Tibial nerve (tissue), 4 donors: ENCODE results near the gene ANAPC16.

ENCODE experiments used
- EP300 ChIP-seq, 2 donors: sonication (generic); formaldehyde crosslinking; IDR thresholded peaks; one replicate each; pipeline ENCODE4 v1.6.1; 2017; ENCODE audit warnings: antibody characterized with exemption in 2 of 2, mild to moderate bottlenecking in 1 of 2
- POLR2A ChIP-seq, 2 donors: fragments of 450-650 bp; IDR thresholded peaks; one replicate each; pipeline ENCODE4 v1.6.1; 2017; ENCODE audit warnings: antibody characterized with exemption in 2 of 2, mild to moderate bottlenecking in 2 of 2, moderate library complexity in 2 of 2
- TF ChIP-seq, protein P1 (sequence below), 5 experiments: fragments of 200-600 bp in 3 of 5; fragments of 450-650 bp in 2 of 5; sonication (generic) in 3 of 5; IDR thresholded peaks; one replicate each; pipeline ENCODE4 v1.5.1; 2016 to 2019; ENCODE audit warnings: antibody characterized with exemption in 5 of 5, mild to moderate bottlenecking in 3 of 5, moderate library complexity in 2 of 5

DNA sequence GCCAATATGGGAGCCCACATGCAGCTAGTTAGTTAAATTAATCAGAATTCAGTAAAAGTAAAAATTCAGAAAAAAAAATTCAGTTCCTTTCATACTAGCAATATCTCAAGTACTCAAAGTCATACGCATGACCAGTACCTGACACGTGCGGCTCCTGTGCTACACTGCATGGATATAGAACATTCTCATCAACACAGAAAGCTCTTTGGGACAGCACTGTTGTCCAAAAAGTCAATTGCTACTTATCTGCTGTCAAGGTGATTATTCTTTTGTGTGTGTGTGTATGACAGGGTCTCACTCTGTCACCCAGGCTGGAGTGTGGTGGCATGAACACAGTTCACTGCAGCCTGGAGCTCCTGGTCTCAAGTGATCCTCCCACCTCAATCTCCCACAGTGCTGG, 14.9 kb upstream of the ANAPC16 start:
- TF ChIP-seq POLR2A (IDR thresholded peaks at IDR 0.05) (no peak), EP300 (IDR thresholded peaks at IDR 0.05) (no peak)
- TF ChIP-seq, protein P1, sequence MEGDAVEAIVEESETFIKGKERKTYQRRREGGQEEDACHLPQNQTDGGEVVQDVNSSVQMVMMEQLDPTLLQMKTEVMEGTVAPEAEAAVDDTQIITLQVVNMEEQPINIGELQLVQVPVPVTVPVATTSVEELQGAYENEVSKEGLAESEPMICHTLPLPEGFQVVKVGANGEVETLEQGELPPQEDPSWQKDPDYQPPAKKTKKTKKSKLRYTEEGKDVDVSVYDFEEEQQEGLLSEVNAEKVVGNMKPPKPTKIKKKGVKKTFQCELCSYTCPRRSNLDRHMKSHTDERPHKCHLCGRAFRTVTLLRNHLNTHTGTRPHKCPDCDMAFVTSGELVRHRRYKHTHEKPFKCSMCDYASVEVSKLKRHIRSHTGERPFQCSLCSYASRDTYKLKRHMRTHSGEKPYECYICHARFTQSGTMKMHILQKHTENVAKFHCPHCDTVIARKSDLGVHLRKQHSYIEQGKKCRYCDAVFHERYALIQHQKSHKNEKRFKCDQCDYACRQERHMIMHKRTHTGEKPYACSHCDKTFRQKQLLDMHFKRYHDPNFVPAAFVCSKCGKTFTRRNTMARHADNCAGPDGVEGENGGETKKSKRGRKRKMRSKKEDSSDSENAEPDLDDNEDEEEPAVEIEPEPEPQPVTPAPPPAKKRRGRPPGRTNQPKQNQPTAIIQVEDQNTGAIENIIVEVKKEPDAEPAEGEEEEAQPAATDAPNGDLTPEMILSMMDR (IDR thresholded peaks at IDR 0.05), result no peak
